ENCODE measurements around the gene MNAT1. TPM values are rescaled to one million over a fixed set of nuclear protein-coding genes. Genes with fewer than 3 reads are reported as not detected.

MNAT1 gene
- polyA plus RNA-seq, 2 of the 4 experiments (the other 2 are of a cell fraction), result 42.7 to 78.1 TPM

DNA sequence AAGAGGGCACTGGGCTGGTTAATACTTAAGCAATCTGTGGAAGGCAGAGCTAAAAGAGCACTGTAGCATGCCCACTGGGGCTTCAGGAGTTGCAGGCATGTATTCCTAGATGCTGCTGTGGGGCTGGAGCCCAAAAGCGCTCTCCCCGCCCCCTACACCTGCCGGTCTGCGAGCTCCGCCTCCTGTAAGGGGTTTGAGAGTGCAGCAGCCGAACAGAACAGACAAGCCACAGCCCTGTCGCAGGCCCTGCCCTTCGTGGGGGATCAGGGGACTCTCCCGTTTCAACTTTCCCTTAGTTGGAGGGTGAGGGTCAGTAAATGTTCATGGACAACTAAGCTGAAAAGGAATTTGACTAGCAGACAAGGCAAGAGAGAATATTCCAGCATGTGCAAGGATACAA, 264.1 kb downstream of the MNAT1 start:
- ATAC-seq (no peak), DNase-seq (ENCODE audit: low read depth in 1 of 2, low spot score in 1 of 2) (no peak), FAIRE-seq (no peak)
- ChIA-PET POLR2A (no interaction called here), CTCF (no interaction called here)
- TF ChIP-seq, protein P1, sequence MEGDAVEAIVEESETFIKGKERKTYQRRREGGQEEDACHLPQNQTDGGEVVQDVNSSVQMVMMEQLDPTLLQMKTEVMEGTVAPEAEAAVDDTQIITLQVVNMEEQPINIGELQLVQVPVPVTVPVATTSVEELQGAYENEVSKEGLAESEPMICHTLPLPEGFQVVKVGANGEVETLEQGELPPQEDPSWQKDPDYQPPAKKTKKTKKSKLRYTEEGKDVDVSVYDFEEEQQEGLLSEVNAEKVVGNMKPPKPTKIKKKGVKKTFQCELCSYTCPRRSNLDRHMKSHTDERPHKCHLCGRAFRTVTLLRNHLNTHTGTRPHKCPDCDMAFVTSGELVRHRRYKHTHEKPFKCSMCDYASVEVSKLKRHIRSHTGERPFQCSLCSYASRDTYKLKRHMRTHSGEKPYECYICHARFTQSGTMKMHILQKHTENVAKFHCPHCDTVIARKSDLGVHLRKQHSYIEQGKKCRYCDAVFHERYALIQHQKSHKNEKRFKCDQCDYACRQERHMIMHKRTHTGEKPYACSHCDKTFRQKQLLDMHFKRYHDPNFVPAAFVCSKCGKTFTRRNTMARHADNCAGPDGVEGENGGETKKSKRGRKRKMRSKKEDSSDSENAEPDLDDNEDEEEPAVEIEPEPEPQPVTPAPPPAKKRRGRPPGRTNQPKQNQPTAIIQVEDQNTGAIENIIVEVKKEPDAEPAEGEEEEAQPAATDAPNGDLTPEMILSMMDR (IDR thresholded peaks at IDR 0.05), result no peak
- 0 out of 3 replicates have a peak, but pooled peaks cover 4% of the 10 kb centered on the region for H3K4me1 ChIP-seq
- no peak overlapping the region for H3K4me2 ChIP-seq
- no peaks in the 10 kb centered on the region for H3K9me3 ChIP-seq
- H3K27ac ChIP-seq, result no peak overlapping the region
- no peak overlapping the region for H3K4me3 ChIP-seq
- 95% methylated on average over 8 of the region's 9 CpGs for WGBS (ENCODE audit: missing lambda C conversion rate)

DNA sequence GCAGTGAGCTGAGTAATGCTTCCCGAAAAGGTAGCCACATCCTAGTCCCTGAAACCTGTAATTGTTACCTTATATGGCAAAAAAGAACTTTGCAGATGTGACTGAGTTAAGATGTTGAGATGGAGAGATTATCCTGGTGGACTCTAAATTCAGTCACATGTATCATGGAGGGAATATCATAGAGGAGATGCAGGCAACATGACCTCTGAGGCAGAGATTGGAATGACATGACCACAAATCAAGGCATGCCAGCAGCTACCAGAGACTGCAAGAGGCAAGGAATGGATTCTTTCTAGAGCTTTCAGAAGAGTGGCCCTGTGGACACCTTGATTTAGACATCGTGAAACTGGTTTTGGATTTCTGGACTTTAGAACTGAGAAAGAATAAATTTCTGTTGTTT, 265.0 kb downstream of the MNAT1 start:
- H3K4me1 ChIP-seq, result 0 out of 3 replicates have a peak, but pooled peaks cover 6% of the 10 kb centered on the region

DNA sequence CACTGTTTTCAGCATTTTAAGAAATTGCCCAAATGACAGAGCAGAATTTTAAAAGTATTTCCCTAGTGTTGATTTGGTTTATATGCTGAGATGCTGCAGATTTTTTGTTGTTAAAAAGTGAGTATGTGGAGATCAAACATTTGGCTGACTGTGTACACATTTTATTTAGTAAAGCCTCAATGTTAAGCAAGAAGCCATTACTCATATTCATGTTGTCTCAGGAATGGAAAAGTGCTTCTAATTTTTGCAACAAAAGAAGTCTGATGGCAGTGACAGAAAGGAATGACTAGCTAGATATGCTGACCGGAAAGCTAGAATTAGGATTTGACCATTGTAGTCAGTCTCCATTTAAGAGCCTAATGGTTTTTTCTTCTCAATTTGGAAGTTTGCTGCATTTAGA, 269.0 kb downstream of the MNAT1 start:
- no peak overlapping the region for H3K4me2 ChIP-seq
- ChIA-PET POLR2A (no interaction called here), CTCF (interaction anchor here (1.0 kb wide), 1 partner anchor 19 kb away, joined by 3 read pairs; no protein-coding TSS in a partner anchor)
- H3K4me3 ChIP-seq, result no peak overlapping the region
- FAIRE-seq, result no peak
- H3K4me1 ChIP-seq, result 0 out of 3 replicates have a peak, but pooled peaks cover 6% of the 10 kb centered on the region
- TF ChIP-seq ESRRA (IDR thresholded peaks at IDR 0.05; ENCODE audit: borderline replicate concordance, low read length), result no peak
- ATAC-seq, result no peak
- no peak overlapping the region for H3K27ac ChIP-seq
- 93% methylated on average over 1 of the region's 1 CpG for WGBS (ENCODE audit: missing lambda C conversion rate)
- no peaks in the 10 kb centered on the region for H3K9me3 ChIP-seq
- no peak for DNase-seq (ENCODE audit: low read depth in 1 of 2, low spot score in 1 of 2)

More for the DNA sequence above, 265.0 kb downstream of the MNAT1 start:
- Histone ChIP-seq H3K27ac (no peak overlapping the region), H3K4me2 (no peak overlapping the region), H3K9me3 (no peaks in the 10 kb centered on the region), H3K4me3 (no peak overlapping the region)
- no peak for DNase-seq (ENCODE audit: low read depth in 1 of 2, low spot score in 1 of 2)
- WGBS (ENCODE audit: missing lambda C conversion rate), result 98% methylated on average over 2 of the region's 2 CpGs
- POLR2A ChIA-PET, result no interaction called here
- CTCF ChIA-PET, result interaction anchor here (1.0 kb wide), 1 partner anchor 37 kb away, joined by 3 read pairs; no protein-coding TSS in a partner anchor
- ATAC-seq, result no peak
- no peak for FAIRE-seq
- TF ChIP-seq RARB (CRISPR knock-in tag; IDR thresholded peaks at IDR 0.05), result no peak
- TF ChIP-seq CBX8 (IDR thresholded peaks at IDR 0.05), result no peak
- no peak for TF ChIP-seq POLR2A (IDR thresholded peaks at IDR 0.05; ENCODE audit: low read length)
- no peak for TF ChIP-seq CHD4 (IDR thresholded peaks at IDR 0.05; ENCODE audit: borderline replicate concordance)
- no peak for TF ChIP-seq HDAC2 (IDR thresholded peaks at IDR 0.05)
- TF ChIP-seq BHLHE40 (IDR thresholded peaks at IDR 0.05; ENCODE audit: low read depth, low read length), result no peak
- no peak for TF ChIP-seq ESRRA (IDR thresholded peaks at IDR 0.05; ENCODE audit: borderline replicate concordance, low read length)
- no peak for TF ChIP-seq HEYL (CRISPR knock-in tag; IDR thresholded peaks at IDR 0.05)
- no peak for TF ChIP-seq CHD2 (IDR thresholded peaks at IDR 0.05; ENCODE audit: low read length, partially characterized antibody)

DNA sequence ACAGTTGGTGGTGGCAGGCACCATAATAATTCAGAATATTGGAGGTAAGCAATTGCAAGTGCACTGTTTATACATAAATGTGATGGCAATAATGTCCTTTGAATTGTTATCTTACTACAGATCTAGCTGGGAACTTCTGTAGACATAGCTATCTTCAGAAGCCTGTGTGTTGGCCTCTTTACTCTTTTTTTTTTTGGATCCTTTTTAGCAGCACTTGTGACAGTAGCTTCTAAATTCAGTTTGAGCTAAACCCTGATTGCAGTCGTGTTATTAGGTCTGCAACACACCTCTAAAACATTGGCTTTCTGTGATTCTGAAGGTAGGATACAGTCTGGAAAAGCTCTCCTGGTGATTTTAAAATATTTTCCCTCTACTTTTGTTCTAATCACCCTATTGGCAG, 285.0 kb downstream of the MNAT1 start:
- no peak for DNase-seq (ENCODE audit: low read depth in 1 of 2, low spot score in 1 of 2)
- Histone ChIP-seq H3K4me3 (no peak overlapping the region), H3K27ac (no peak overlapping the region), H3K9me3 (no peaks in the 10 kb centered on the region), H3K4me2 (no peak overlapping the region), H3K4me1 (no peaks in the 10 kb centered on the region)
- WGBS (ENCODE audit: missing lambda C conversion rate), result 59% methylated on average over 1 of the region's 1 CpG
- TF ChIP-seq PHF8 (IDR thresholded peaks at IDR 0.05; ENCODE audit: borderline replicate concordance, low read depth) (no peak), CBX2 (IDR thresholded peaks at IDR 0.05; ENCODE audit: borderline replicate concordance, low read depth) (no peak)
- POLR2A ChIA-PET, result no interaction called here
- FAIRE-seq, result no peak
- CTCF ChIA-PET, result interaction anchor here (1.1 kb wide), 1 partner anchor 233 kb away, joined by 3 read pairs; no protein-coding TSS in a partner anchor
- ATAC-seq, result no peak

Small RNAs within 50 kb of the gene (small RNA-seq; reads per million reads assigned to genes)
- 0 reads per million in 6 experiments for gene RNU6-398P

Other genes with a start within 250 kb of the MNAT1 start
- gene C14orf39, start 248.7 kb upstream of the MNAT1 start, polyA plus RNA-seq (2011; rRNA removed), result not detected in 2 replicates
- not detected in 3 replicates for gene C14orf39, start 248.7 kb upstream of the MNAT1 start, polyA plus RNA-seq (2017; fragmentation: RNase III; extraction: RNeasy Plus Mini Kit Qiagen cat#74134 plus additional on column Dnase treatment)
- gene SIX6, start 225.6 kb upstream of the MNAT1 start, polyA plus RNA-seq (2011; rRNA removed), result not detected in 2 replicates
- not detected in 3 replicates for gene SIX6, start 225.6 kb upstream of the MNAT1 start, polyA plus RNA-seq (2017; fragmentation: RNase III; extraction: RNeasy Plus Mini Kit Qiagen cat#74134 plus additional on column Dnase treatment)
- gene SIX1, start 85.3 kb upstream of the MNAT1 start, polyA plus RNA-seq (2011; rRNA removed), result 2.6 and 4.4 TPM in 2 replicates
- gene SIX1, start 85.3 kb upstream of the MNAT1 start, polyA plus RNA-seq (2017; fragmentation: RNase III; extraction: RNeasy Plus Mini Kit Qiagen cat#74134 plus additional on column Dnase treatment), result 5.4 to 7.2 TPM (median 6.4 TPM) in 3 replicates
- 1.8 and 4.0 TPM in 2 replicates for gene SIX4, start 10.4 kb upstream of the MNAT1 start, polyA plus RNA-seq (2011; rRNA removed)
- gene SIX4, start 10.4 kb upstream of the MNAT1 start, polyA plus RNA-seq (2017; fragmentation: RNase III; extraction: RNeasy Plus Mini Kit Qiagen cat#74134 plus additional on column Dnase treatment), result 2.2 to 2.3 TPM (median 2.3 TPM) in 3 replicates
- gene TRMT5, start 246.3 kb downstream of the MNAT1 start, polyA plus RNA-seq (2011; rRNA removed), result 17.0 and 18.2 TPM in 2 replicates
- gene TRMT5, start 246.3 kb downstream of the MNAT1 start, polyA plus RNA-seq (2017; fragmentation: RNase III; extraction: RNeasy Plus Mini Kit Qiagen cat#74134 plus additional on column Dnase treatment), result 17.7 to 19.1 TPM (median 18.8 TPM) in 3 replicates
- 31.4 and 37.8 TPM in 2 replicates for gene SLC38A6, start 246.5 kb downstream of the MNAT1 start, polyA plus RNA-seq (2011; rRNA removed)
- gene SLC38A6, start 246.5 kb downstream of the MNAT1 start, polyA plus RNA-seq (2017; fragmentation: RNase III; extraction: RNeasy Plus Mini Kit Qiagen cat#74134 plus additional on column Dnase treatment), result 27.8 to 33.3 TPM (median 28.9 TPM) in 3 replicates

Measured in A549 (cell line).